CD4-positive, alpha-beta T cell treated with Interleukin-6 at 100 ng/mL for 8 hours (primary cell): Measurements from ENCODE around the gene MOGAT1.
"Not testable (repeated sequence)": the region's sequence is repeated elsewhere in the genome, so short reads cannot be mapped to it uniquely, and the experiment has no call there.

Source experiments
- DNase-seq: peaks from one replicate; pipeline ENCODE4 v3.0.0-alpha.2; 2020; ENCODE audit warnings: mixed read lengths, low spot score

The MOGAT1 gene

GRCh38 chr2:222670191-222671038 lies 1.0 kb upstream of the MOGAT1 start:
- no peak for DNase-seq

GRCh38 chr2:222672068-222672401 lies 577 bp downstream of the MOGAT1 start:
- no peak for DNase-seq

GRCh38 chr2:222673273-222673672 lies 1.8 kb downstream of the MOGAT1 start:
- DNase-seq, result no peak

- DNase-seq, result no peak
Measured at GRCh38 chr2:222673883-222674282, 2.4 kb downstream of the MOGAT1 start.

GRCh38 chr2:222677981-222678380 lies 6.5 kb downstream of the MOGAT1 start:
- DNase-seq, result no peak

DNA sequence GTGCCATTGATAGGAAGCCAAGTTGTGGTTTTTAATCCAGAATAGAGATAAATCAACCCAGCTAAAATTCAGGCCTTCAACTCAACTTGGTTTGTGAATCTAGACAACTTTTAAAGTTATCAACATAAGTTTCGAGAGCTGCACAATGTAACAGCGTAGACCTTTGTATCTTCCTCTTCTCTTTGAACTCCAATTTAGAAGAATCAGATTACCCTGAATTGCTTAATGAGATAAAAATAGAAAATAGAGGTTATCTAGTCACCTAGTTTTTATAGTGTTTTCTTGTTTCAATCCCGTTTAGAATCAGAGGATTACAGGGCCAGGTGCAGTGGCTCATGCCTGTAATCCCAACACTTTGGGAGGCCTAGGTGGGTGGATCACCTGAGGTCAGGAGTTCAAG lies 12.3 kb downstream of the MOGAT1 start:
- DNase-seq, result no peak

DNA sequence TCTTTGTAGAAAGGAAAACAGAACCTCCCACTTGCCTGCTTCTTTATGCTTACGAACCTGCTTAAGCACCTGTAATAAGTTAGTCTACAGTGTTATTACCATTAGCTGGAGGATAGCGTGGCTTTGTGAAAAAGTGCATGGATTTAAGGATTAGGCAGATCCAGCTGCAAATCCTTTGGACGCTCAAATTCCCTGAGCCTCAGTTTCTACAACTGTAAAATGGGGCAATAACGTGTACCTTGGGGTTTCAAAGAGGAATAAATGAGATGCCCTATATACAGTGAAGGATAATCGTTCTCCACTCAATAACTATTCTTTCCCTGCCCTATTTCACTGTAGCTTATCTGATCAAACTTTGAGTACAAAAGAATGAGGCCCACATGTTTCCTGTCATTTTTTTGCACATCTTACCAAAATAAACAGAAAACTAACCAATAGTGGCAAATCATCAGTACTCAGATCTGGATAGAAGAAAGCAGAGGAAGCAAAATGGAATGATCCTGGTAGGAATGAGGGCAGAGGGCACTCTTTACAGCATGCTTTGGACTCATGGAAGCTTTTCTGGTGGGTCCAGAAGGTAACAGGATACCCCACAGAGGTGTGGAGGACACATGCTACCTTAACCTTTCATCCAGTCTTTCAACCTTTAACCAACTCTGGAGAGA lies 14.8 kb downstream of the MOGAT1 start:
- no peak for DNase-seq

DNA sequence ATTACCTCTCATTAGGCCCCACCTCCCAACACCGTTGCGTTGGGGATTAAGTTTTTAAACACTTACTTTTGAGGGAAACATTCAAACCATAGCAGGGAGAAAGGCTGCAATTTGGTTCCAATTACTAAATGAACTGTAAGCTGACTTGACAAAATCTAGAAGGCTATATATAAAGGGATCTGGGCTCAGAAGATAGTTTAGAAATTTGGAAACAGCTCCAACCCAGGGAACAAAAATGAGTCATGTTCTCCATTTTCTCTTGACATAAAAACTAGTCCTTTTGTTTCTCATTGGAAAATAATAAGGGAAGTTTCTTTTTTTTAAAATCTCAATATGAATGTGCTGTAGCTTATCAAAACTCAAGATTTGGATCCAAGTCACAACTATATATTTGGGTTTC lies 17.5 kb downstream of the MOGAT1 start:
- DNase-seq, result no peak

- no peak for DNase-seq
Measured at GRCh38 chr2:222689322-222689721, 17.9 kb downstream of the MOGAT1 start.

DNA sequence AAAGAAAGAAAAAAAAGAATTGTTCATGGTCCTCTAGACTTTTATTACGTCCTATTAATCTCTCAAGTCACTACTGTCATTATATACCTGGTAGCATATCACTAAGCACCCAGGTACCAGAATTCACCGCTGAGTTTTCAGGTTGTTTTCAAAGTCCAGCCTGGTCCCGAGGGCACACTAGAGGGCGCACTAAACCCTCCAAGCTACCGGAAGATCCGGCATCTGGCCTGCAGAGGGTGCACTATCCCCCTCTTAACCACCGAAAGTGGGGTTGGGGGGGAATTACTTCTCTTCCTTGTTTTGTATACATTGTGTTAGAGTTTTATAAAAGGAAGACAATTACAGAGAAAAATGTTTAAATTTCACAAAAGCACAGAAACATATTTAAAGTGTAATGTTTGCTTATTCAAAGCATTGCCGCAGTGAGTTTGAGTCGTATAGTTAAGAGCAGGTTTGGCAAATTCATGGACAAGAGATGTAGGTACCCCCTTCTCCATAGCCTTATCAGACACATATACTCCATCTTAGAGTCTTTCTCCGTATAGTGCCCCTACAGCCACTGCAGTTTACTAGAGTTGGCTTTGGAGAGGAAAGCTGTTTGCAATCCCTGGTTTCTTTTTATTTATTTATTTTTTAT lies 19.2 kb downstream of the MOGAT1 start:
- peak; percentile 65 for DNase-seq

GRCh38 chr2:222693413-222693812 lies 22.0 kb downstream of the MOGAT1 start:
- not testable (repeated sequence) for DNase-seq

DNA sequence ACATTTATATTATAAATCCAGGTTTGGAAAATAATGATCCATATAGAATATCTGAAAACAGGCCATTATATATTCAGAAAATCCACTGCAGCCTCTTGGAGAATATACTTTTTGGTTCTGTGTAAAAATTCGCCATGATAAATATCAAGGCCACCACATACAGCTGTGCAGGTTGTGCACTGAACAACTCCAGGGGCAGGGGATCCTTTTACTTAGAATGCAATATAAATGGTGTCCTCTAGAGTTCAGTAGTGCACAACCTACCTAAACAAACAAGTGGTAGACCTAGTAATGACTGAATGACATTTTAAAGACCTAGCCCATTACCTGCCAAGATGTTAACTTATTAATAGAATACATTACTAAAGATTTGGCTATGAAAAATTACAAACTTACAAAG lies 22.4 kb downstream of the MOGAT1 start:
- no peak for DNase-seq

DNA sequence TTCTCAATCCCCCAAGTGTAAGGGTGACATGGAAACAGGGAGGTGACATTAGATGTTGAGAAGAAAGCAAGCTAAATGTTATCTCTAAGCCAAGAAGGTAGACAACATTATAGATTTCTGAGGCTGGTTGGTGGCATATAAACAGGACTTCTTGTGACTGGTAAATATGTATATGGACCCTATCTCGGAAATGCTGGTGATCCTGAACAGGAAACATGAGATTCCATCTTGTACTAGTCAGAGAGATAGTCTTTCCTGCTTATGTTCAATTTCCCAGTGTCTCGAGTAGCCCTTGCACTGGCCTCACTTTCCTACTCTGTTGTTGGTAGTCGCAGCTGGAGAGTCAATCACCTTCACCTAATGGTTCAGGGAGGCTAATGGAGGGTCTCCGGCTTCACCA lies 26.8 kb downstream of the MOGAT1 start:
- no peak for DNase-seq

GRCh38 chr2:222701233-222701632 lies 29.8 kb downstream of the MOGAT1 start:
- no peak for DNase-seq

- no peak for DNase-seq
Measured at GRCh38 chr2:222701721-222702131, 30.3 kb downstream of the MOGAT1 start.

GRCh38 chr2:222703091-222703490 lies 31.6 kb downstream of the MOGAT1 start:
- DNase-seq, result no peak

DNA sequence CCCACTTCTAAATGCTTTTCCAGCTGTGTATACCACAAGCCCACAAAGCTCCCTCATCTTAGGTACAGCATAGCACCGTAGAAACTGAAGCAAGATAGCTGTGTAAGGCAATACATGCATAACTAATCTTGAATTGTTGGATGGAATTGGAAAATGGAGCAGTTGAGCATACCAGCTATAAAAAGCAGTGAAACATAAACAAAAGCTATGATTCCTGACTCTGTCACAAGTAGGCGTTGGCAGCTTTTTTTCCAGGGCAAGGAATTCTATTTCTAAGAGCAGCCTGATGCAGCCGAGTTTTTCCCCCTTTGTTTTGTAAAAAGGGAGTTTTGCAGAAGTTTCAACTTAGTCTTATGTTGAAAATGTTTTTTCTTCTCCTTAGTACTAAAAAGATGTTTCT lies 32.4 kb downstream of the MOGAT1 start:
- no peak for DNase-seq

- no peak for DNase-seq
Measured at GRCh38 chr2:222706616-222707015, 35.2 kb downstream of the MOGAT1 start.

GRCh38 chr2:222707102-222707688 lies 35.7 kb downstream of the MOGAT1 start:
- no peak for DNase-seq

DNA sequence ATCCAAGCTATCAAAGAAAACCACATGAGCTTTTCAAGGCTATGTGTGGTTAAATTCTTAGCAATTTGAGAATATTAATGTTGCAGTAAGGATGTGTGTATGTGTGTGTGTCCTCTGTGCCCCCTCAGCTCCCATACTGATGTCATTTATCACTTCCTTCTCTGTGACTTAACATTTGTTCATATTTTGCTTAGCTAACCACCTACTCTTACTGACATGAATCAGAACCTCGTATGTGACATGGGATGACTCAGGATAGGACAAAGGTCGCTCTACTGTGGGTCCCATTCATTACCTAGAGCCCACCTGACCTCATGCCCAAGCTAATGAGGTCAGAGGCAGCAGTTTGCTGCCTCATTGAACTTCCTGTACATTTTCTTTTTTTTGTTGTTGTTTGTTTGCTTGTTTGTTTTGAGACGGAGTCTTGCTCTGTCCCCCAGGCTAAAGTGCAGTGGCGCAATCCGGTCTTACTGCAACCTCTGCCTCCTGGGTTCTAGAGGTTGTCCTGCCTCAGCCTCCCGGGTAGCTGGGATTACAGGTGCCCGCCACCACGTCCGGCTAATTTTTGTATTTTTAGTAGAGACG lies 36.3 kb downstream of the MOGAT1 start:
- DNase-seq, result no peak

- DNase-seq, result peak; percentile 61
Measured at GRCh38 chr2:222708274-222708710, 36.8 kb downstream of the MOGAT1 start.

GRCh38 chr2:222709191-222709891 lies 37.9 kb downstream of the MOGAT1 start:
- no peak for DNase-seq
